HepG2 (cell line): ENCODE measurements around the gene GPR155. TPM values are rescaled to one million over a fixed set of nuclear protein-coding genes. Genes with fewer than 3 reads are reported as not detected.

Source experiments
- ATAC-seq: fragments of 200-7000 bp; cut with Tn5 transposase; 3 replicates; pipeline ENCODE4 v1.9.1; 2020; ENCODE audit warnings: mild to moderate bottlenecking, moderate library complexity
- BruUV-seq: library from RNA; stranded (reverse); fragments of 400-500 nt; replicated peaks from 2 replicates; lab custom pipeline; 2021; lab: Mats Ljungman, UMichigan
- CTCF ChIA-PET: fragments of 300-600 bp; formaldehyde crosslinking; extraction: SDS; loops from one replicate; lab custom pipeline; 2021; ENCODE audit warnings: low total read pairs, inconsistent platforms, low intra/inter-chr PET ratio; lab: Yijun Ruan, JAX
- POLR2A ChIA-PET: fragments of 350-600 bp; sonication (Branson Sonifier 250); formaldehyde crosslinking; loops from one replicate; lab custom pipeline; 2020; ENCODE audit warnings: antibody characterized with exemption, inconsistent platforms; lab: Yijun Ruan, JAX
- DNase-seq: peaks from one replicate; pipeline ENCODE4 v3.0.0-alpha.2; 2015; ENCODE audit warnings: low spot score
- FAIRE-seq: peaks from 3 replicates; lab custom pipeline; 2011; peaks lifted over from hg19 to GRCh38; lab: Jason Lieb, UNC
- H2AFZ ChIP-seq: one replicate; pipeline ENCODE4 v1.6.1; 2011; ENCODE audit warnings: low read length, inconsistent platforms
- H3K27ac ChIP-seq: fragments of 300-600 bp; 3 replicates; pipeline ENCODE4 v1.8.0; 2011; ENCODE audit warnings: mixed run types, mild to moderate bottlenecking, mixed read lengths, low read length, inconsistent platforms; ENCODE audit not compliant: insufficient read depth; ENCODE audit errors: extremely low read length
- H3K27me3 ChIP-seq, 2 experiments: fragments of 200-600 bp in 1 of 2; 2 replicates in 1 of 2; 3 replicates in 1 of 2; pipeline versions ENCODE4 v1.6.0 to v1.8.0; 2011; ENCODE audit warnings: low read length in 2 of 2, mild to moderate bottlenecking in 2 of 2, moderate library complexity in 2 of 2, inconsistent platforms in 1 of 2; ENCODE audit not compliant: insufficient read depth in 2 of 2, control insufficient read depth in 1 of 2
- H3K36me3 ChIP-seq, 2 experiments: fragments of 200-600 bp in 1 of 2; replicated peaks in 1 of 2; 2 replicates in 1 of 2; 3 replicates in 1 of 2; pipeline versions ENCODE4 v1.5.1 to v1.8.0; 2011; ENCODE audit warnings: low read length in 2 of 2, inconsistent platforms in 1 of 2; ENCODE audit not compliant: insufficient read depth in 2 of 2, control insufficient read depth in 1 of 2
- H3K4me1 ChIP-seq: 2 replicates; pipeline ENCODE4 v1.5.1; 2012; ENCODE audit warnings: low read length, inconsistent platforms; ENCODE audit not compliant: insufficient read depth
- H3K4me2 ChIP-seq: 2 replicates; pipeline ENCODE4 v1.6.0; 2011; ENCODE audit warnings: low read depth, low read length, inconsistent platforms
- H3K4me3 ChIP-seq, 3 experiments: fragments of 200-600 bp in 1 of 3; sonication (generic), shearing (Covaris generic) in 1 of 3; replicated peaks in 1 of 3; 2 replicates each; pipeline ENCODE4 v1.5.1; 2011 to 2016; ENCODE audit warnings: low read length in 3 of 3, inconsistent platforms in 2 of 3, low read depth in 2 of 3, mild to moderate bottlenecking in 2 of 3, control low read depth in 1 of 3, mixed read lengths in 1 of 3; ENCODE audit not compliant: insufficient read depth in 1 of 3
- H3K79me2 ChIP-seq: one replicate; pipeline ENCODE4 v1.6.1; 2011; ENCODE audit warnings: low read length, inconsistent platforms; ENCODE audit not compliant: insufficient read depth
- H3K9ac ChIP-seq: 2 replicates; pipeline ENCODE4 v1.6.0; 2011; ENCODE audit warnings: mild to moderate bottlenecking, low read depth, low read length, inconsistent platforms; ENCODE audit not compliant: insufficient read depth
- H3K9me3 ChIP-seq: 2 replicates; pipeline ENCODE4 v1.5.1; 2012; ENCODE audit warnings: mild to moderate bottlenecking, low read length
- H4K20me1 ChIP-seq: 2 replicates; pipeline ENCODE4 v1.6.0; 2011; ENCODE audit warnings: inconsistent platforms, mild to moderate bottlenecking, low read length, moderate library complexity; ENCODE audit not compliant: insufficient read depth
- CEBPB ChIP-seq: IDR thresholded peaks from 2 replicates; pipeline ENCODE4 v1.6.1; 2011; ENCODE audit warnings: low read depth, low read length, improper control_type of control experiment, borderline replicate concordance
- DR1 ChIP-seq: sonication (generic); formaldehyde crosslinking; IDR thresholded peaks from 2 replicates; pipeline ENCODE4 v1.8.0; 2021; ENCODE audit warnings: mild to moderate bottlenecking, missing genetic modification reagents, inconsistent platforms
- RFX1 ChIP-seq: fragments of 450-650 bp; IDR thresholded peaks from 2 replicates; pipeline ENCODE4 v1.6.1; 2017
- SIX4 ChIP-seq: sonication (generic); formaldehyde crosslinking; IDR thresholded peaks from 2 replicates; pipeline ENCODE4 v1.4.0; 2020; ENCODE audit warnings: missing genetic modification reagents
- TCF7 ChIP-seq: sonication (generic); IDR thresholded peaks from 2 replicates; pipeline ENCODE4 v1.6.1; 2016; ENCODE audit warnings: antibody characterized with exemption, low read depth
- YEATS4 ChIP-seq: sonication (generic); formaldehyde crosslinking; IDR thresholded peaks from 2 replicates; pipeline ENCODE4 v1.4.0; 2020; ENCODE audit warnings: missing genetic modification reagents, borderline replicate concordance
- ZFP82 ChIP-seq: sonication (generic); formaldehyde crosslinking; IDR thresholded peaks from 2 replicates; pipeline ENCODE4 v1.5.1; 2020; ENCODE audit warnings: mild to moderate bottlenecking, missing genetic modification reagents, borderline replicate concordance
- ZNF264 ChIP-seq: sonication (generic); formaldehyde crosslinking; IDR thresholded peaks from 2 replicates; pipeline ENCODE4 v1.4.0; 2020; ENCODE audit warnings: missing genetic modification reagents
- ZNF335 ChIP-seq: sonication (generic); formaldehyde crosslinking; IDR thresholded peaks from 2 replicates; pipeline ENCODE4 v1.4.0; 2020; ENCODE audit warnings: missing genetic modification reagents
- ZNF629 ChIP-seq: sonication (generic); formaldehyde crosslinking; conservative IDR thresholded peaks from 2 replicates; pipeline ENCODE4 v1.5.0; 2020; ENCODE audit warnings: missing genetic modification reagents
- ZNF788 ChIP-seq: sonication (generic); formaldehyde crosslinking; IDR thresholded peaks from 2 replicates; pipeline ENCODE4 v1.5.0; 2020; ENCODE audit warnings: mild to moderate bottlenecking, missing genetic modification reagents, borderline replicate concordance
- ZNF83 ChIP-seq: sonication (generic); formaldehyde crosslinking; IDR thresholded peaks from 2 replicates; pipeline ENCODE4 v1.4.0; 2020; ENCODE audit warnings: missing genetic modification reagents, mild to moderate bottlenecking, borderline replicate concordance
- WGBS: methylation state at CpG from one replicate; pipeline ENCODE4 v1.1.6; 2017; ENCODE audit warnings: low lambda C conversion rate; 5-methylcytosine and 5-hydroxymethylcytosine counted together
- in situ Hi-C: cut with HindIII; loops from 2 replicates; pipeline ENCODE4 v1.10.0; 2017; ENCODE audit warnings: low pct_unique_long_range_greater_than_20kb; ENCODE audit not compliant: extremely low pct_ligation_motif_present
- intact Hi-C: fragments of 100-400 bp; cut with micrococcal nuclease; formaldehyde crosslinking; loops from one replicate; pipeline ENCODE4 v1.10.0; 2022; ENCODE audit not compliant: unreplicated experiment
- polyA plus RNA-seq, 8 experiments: library from polyadenylated mRNA; depleted of rRNA in 3 of 8; stranded (reverse) in 7 of 8; unstranded in 1 of 8; fragments of >200 nt; fragmentation: Illumina TruSeq in 4 of 8; extraction: Trizol in 4 of 8; gene quantifications; 2 replicates each; pipeline versions ENCODE4 v1.2.1 to v1.2.3, GENCODE V29; 2011 to 2016; ENCODE audit warnings: low read depth in 4 of 8, missing spikeins in 1 of 8, mixed read lengths in 1 of 8; ENCODE audit not compliant: insufficient read depth in 1 of 8
- total RNA-seq, 5 experiments: library from RNA; depleted of rRNA; stranded (reverse); fragments of >200 nt; fragmentation: Illumina TruSeq; extraction: Trizol; gene quantifications; 2 replicates each; pipeline ENCODE4 v1.2.3, GENCODE V29; 2016; ENCODE audit warnings: low read depth in 1 of 5
- TF ChIP-seq, protein P1 (sequence below): sonication (generic); formaldehyde crosslinking; IDR thresholded peaks from 2 replicates; pipeline ENCODE4 v1.4.0; 2020; ENCODE audit warnings: mild to moderate bottlenecking, missing genetic modification reagents
- TF ChIP-seq, protein P2 (sequence below): fragments of 450-650 bp; IDR thresholded peaks from 2 replicates; pipeline ENCODE4 v1.6.1; 2016

Gene GPR155
- total and polyA plus RNA-seq, 2 of the 13 experiments (the other 11 are each of a cell fraction or from before 2014, with no cell fraction given), result 0.15 to 0.49 TPM

DNA sequence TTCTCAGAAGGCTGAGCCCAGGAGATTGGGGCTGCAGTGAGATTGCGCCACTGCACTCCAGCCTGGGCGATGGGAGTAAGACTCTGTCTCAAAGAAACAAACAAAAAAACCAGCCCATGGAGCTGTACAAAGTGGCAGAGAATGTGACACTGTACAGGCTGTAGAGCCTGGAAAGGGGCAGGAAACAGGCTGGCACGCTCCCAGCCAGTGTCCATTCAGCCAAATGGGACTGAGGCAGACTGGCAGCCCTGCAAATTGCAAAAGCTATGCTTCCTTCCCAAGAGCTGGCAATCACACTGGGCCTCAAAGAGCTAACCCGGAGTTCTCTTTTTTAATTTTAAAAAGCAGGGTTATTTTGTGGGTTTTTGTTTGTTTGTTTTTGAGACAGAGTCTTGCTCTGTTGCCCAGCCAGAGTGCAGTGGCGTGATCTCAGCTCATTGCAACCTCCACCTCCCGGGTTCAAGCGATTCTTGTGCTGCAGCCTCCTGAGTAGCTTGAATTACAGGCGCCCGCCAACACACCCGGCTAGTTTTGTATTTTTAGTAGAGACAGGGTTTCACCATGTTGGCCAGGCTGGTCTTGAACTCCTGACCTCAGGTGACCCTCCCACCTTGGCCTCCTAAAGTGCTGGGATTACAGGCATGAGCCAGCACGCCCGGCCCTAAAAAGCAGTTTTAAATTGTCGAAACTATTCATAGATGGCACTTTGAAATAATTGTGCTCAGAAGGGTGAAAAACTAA lies 48.5 kb downstream of the GPR155 start:
- H3K9ac ChIP-seq, result no peak overlapping the region
- POLR2A ChIA-PET, result no interaction called here

DNA sequence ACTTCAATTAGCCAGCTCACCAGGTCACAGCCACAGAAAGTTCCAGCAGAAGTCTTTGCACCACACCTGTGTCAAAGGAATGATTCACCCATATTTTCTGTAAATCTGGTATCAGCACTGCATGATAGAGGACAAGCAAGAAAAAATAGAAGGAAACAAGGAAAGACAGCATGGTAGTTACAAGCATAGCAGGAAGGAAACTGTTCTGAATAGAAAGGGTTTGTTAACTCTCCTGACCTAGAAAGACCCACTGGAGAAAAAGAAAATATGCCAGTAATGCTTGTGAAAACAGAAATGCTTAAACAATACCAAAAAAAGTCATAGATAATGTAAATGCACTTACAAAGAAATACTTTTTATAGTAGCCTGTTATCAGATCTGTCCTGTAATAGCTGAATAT lies 50.5 kb downstream of the GPR155 start:
- H3K4me2 ChIP-seq, result no peak overlapping the region
- H3K9me3 ChIP-seq, result no peaks in the 10 kb centered on the region
- no peak overlapping the region for H3K4me3 ChIP-seq
- intact Hi-C loops, result no loop called here
- H3K79me2 ChIP-seq, result no peaks in the 10 kb centered on the region
- BruUV-seq, result no TSS peak
- ATAC-seq, result no peak
- no peak overlapping the region for H2AFZ ChIP-seq
- H3K36me3 ChIP-seq, result no peaks in the 10 kb centered on the region
- in situ Hi-C loops, result no loop called here
- ChIA-PET CTCF (no interaction called here), POLR2A (no interaction called here)
- H3K27ac ChIP-seq, result no peak overlapping the region
- H3K4me1 ChIP-seq, result no peaks in the 10 kb centered on the region
- no peak overlapping the region for H3K9ac ChIP-seq
- H3K27me3 ChIP-seq, result no peaks in the 10 kb centered on the region
- no peak for FAIRE-seq
- DNase-seq, result no peak
- H4K20me1 ChIP-seq, result no peaks in the 10 kb centered on the region
- TF ChIP-seq YEATS4 (no peak), TCF7 (no peak), ZFP82 (CRISPR knock-in tag) (no peak), ZNF264 (no peak), ZNF83 (no peak), ZNF335 (CRISPR knock-in tag) (no peak), DR1 (CRISPR knock-in tag) (no peak), RFX1 (no peak), ZNF629 (CRISPR knock-in tag) (no peak), ZNF788 (CRISPR knock-in tag) (no peak)
- TF ChIP-seq, protein P1, sequence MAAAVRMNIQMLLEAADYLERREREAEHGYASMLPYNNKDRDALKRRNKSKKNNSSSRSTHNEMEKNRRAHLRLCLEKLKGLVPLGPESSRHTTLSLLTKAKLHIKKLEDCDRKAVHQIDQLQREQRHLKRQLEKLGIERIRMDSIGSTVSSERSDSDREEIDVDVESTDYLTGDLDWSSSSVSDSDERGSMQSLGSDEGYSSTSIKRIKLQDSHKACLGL (CRISPR knock-in tag), result no peak

More for the DNA sequence above, 48.5 kb downstream of the GPR155 start:
- Histone ChIP-seq H3K4me3 (no peak overlapping the region), H3K27ac (no peak overlapping the region), H3K36me3 (no peaks in the 10 kb centered on the region), H3K27me3 (no peaks in the 10 kb centered on the region), H2AFZ (no peak overlapping the region), H3K9me3 (no peaks in the 10 kb centered on the region), H3K4me1 (no peaks in the 10 kb centered on the region), H3K4me2 (no peak overlapping the region), H4K20me1 (no peaks in the 10 kb centered on the region), H3K79me2 (no peaks in the 10 kb centered on the region)
- no TSS peak for BruUV-seq
- intact Hi-C loops, result no loop called here
- CTCF ChIA-PET, result no interaction called here
- peak; percentile 35; the same call in 1 of the 3 replicates for ATAC-seq
- no peak for DNase-seq
- TF ChIP-seq SIX4 (CRISPR knock-in tag) (no peak), CEBPB (0 out of 2 replicates have a peak, but pooled peaks have one; percentile 17)
- TF ChIP-seq, protein P2, sequence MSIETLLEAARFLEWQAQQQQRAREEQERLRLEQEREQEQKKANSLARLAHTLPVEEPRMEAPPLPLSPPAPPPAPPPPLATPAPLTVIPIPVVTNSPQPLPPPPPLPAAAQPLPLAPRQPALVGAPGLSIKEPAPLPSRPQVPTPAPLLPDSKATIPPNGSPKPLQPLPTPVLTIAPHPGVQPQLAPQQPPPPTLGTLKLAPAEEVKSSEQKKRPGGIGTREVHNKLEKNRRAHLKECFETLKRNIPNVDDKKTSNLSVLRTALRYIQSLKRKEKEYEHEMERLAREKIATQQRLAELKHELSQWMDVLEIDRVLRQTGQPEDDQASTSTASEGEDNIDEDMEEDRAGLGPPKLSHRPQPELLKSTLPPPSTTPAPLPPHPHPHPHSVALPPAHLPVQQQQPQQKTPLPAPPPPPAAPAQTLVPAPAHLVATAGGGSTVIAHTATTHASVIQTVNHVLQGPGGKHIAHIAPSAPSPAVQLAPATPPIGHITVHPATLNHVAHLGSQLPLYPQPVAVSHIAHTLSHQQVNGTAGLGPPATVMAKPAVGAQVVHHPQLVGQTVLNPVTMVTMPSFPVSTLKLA, result no peak
- WGBS, result 54% methylated on average over 13 of the region's 13 CpGs
- FAIRE-seq, result no peak
- in situ Hi-C loops, result no loop called here
